Measurements from ENCODE around the gene SALL4.

DNA sequence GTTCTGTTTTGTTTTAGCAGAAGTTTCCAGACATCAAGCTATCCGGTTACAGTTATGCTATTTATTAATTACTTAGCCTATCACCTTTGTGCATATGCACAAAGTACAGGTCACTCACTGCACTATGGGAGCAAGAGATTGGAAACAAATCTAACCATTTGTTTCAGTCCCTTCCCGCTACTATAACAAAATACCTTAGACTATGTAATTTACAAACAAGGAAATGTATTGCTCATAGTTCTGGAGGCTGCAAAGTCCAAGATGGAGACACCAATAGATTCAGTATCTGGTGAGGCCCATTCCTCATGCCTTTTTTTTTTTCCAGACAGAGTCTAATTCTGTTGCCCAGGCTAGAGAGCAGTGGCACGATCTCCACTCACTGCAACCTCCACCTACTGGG is 69.3 kb downstream of the SALL4 start:
- TF ChIP-seq GATA2 (IDR thresholded peaks at IDR 0.05; ENCODE audit: low read depth, low read length) = no peak
- no peak for TF ChIP-seq GATA3 (IDR thresholded peaks at IDR 0.05; ENCODE audit: low read depth, low read length)

Measured in SH-SY5Y (cell line).